Central memory CD4-positive, alpha-beta T cell (primary cell): ENCODE results near the gene CCPG1.
A peak's percentile ranks its signal among the peaks of the same experiment; 100 is the strongest.
"Not testable (repeated sequence)": the region's sequence is repeated elsewhere in the genome, so short reads cannot be mapped to it uniquely, and the experiment has no call there.

ENCODE experiments used
- DNase-seq: peaks from one replicate; pipeline ENCODE4 v3.0.0; 2022
- total RNA-seq, 3 experiments: gene quantifications; one replicate each; lab custom pipeline; 2026; lab: John Stamatoyannopoulos, UW

Gene CCPG1
- total RNA-seq: 4.3 to 13.8 (median 13.7) reads per million in 3 experiments

DNA sequence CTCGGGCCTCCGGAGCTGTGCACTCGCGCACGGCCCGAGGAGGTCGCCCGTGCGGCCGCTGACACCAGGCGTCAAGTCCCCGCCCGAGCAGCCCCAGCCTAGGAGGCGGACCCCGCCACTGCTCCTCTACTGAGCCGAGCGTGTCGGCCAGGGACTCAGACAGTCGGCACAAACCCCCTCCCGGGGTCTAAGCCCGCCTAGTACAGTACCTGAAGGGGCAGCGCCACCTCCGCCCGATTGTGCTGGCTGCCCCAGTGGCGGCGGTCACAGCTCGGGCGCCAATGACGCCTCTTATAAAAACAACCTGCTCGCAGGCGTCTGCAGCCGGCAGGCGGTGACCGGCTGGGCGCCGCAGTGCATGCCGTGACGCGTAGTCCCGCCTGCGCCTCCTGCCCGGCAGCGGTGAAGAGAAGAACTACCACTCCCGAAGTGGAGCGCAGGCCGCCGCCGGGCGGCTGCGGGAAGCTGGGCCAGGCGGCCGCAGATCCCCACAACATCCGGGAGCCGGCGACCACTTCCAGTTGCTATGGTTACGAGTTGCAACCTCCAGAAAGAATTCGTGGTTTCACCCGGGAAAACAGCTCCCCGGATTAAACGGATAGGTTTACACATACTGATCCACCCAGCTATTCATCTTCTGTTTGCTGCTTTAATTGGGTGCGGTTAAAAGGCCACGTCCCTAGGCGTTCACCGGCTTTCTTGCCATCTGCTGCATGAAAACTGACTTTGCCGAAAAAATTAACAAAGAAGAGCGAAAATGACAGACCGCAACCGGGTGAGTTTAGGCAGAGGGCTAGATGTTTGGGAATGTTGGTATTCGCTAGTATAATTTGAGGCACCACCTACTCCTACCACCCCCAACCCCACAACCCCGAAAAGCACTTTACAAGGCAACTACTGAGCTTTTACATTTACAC, at the start of gene CCPG1, which contains the start of gene PIERCE2:
Gene CCPG1, minus strand, starts transcription at position 348 of the 917 bp plus-strand sequence. CDS start 18,935 bp downstream, outside the sequence.
Gene PIERCE2, plus strand, starts transcription at position 484 of the 917 bp plus-strand sequence. Its CDS starts 274 bp downstream, at position 758.
- DNase-seq: peak; percentile 90

GRCh38 chr15:55457401-55458022, 49.4 kb upstream of the CCPG1 start:
- no peak for DNase-seq

DNA sequence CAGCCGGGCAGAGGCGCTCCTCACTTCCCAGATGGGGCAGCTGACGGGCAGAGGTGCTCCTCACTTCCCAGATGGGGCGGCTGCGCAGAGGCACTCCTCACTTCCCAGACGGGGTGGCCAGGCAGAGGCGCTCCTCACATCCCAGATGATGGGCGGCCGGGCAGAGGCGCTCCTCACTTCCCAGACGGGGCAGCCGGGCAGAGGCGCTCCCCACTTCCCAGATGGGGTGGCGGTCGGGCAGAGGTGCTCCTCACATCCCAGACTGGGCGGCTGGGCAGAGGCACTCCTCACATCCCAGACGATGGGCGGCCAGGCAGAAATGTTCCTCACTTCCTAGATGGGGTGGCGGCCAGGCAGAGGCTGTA, 38.9 kb upstream of the CCPG1 start:
- not testable (repeated sequence) for DNase-seq

DNA sequence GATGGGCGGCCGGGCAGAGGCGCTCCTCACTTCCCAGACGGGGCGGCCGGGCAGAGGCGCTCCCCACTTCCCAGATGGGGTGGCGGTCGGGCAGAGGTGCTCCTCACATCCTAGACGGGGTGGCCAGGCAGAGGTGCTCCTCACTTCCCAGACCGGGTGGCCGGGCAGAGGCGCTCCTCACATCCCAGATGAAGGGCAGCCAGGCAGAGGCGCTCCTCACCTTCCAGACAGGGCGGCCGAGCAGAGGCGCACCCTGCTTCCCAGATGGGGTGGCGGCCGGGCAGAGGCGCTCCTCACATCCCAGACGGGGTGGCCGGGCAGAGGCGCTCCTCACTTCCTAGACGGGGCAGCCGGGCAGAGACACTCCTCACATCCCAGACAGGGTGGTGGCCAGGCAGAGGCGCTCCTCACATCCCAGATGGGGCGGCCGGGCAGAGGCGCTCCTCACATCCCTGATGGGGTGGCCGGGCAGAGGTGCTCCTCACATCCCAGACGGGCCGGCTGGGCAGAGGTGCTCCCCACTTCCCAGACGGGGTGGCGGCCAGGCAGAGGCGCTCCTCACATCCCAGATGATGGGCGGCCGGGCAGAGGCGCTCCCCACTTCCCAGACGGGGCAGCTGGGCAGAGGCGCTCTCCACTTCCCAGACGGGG, 38.3 kb upstream of the CCPG1 start:
- DNase-seq: not testable (repeated sequence)

- DNase-seq: not testable (repeated sequence)
These were observed 37.8 kb upstream of the CCPG1 start for GRCh38 chr15:55445936-55446335.

- not testable (repeated sequence) for DNase-seq
These were observed 35.0 kb upstream of the CCPG1 start for GRCh38 chr15:55443141-55443540.

DNA sequence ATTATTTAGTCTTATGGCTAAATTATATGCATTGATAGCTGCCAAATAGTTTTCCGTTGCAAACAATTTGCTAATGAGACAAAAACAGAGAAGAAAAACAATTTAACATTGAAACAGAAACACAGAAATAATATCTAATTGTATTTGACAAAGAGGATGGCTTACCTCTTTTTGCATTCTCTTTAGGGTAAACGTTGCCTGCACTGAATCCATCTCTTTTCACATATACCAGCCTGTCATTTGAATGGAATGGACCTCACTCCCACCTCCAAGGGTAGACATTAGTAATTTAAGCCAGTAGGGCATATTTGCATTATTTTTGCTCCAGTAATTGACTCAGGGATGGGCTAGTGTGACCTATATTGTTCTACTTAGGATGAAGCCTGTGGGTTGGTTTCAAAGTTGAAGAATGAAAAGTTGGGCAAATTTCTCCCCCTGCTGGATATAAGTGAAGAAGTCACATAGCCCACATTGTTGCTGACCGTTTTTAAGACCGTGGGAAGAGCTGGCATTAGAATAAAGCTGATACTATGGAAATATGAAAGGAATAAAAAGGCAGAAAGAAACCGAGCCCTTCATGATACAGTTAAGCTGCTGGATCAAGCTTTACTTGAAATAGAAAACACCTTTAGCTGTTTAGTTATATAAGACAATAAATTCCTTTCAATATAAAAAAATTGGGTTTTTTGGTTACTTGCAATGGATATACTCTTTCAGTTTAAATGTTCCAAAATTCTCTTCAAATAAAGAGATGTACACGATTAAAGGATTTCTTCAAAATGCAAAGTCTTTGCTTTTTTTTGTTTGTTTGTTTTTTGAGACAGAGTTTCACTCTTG, 27.0 kb upstream of the CCPG1 start:
- DNase-seq: peak; percentile 25

GRCh38 chr15:55422089-55422488, 13.9 kb upstream of the CCPG1 start:
- no peak for DNase-seq

DNA sequence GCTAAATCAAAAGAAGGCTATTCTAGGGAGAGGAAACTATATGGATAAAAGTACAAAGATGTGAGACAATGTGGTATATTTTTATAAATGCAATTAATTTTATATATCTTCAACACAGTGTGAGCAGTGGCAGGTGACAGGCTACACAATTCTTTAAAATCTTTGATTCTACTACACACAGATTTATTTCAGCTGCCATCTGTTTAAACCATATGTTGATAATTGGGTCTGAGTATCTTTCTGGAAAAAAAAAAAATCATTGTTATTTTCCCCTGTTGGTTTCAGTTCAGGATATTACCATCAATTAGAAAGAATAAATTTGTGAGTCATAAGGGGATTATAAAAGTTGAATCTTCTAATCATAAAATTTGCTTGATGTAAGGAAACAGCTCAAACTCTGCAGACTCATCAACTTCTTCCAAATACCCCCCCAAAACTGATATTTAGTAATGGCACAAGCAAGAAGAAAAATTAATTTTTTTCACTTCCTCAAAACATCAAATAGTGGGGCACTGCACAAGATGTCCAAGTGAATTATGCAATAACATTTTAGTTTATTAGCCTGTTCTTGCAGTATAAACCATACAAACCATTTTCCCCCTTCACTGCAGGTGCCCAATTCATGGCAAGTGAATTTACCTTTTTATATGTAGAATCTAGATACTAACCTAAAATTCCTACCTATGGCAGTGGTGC, 12.2 kb upstream of the CCPG1 start:
- DNase-seq: no peak

GRCh38 chr15:55417678-55418077, 9.5 kb upstream of the CCPG1 start:
- DNase-seq: not testable (repeated sequence)

- not testable (repeated sequence) for DNase-seq
These were observed 817 bp upstream of the CCPG1 start for GRCh38 chr15:55408976-55409375.

DNA sequence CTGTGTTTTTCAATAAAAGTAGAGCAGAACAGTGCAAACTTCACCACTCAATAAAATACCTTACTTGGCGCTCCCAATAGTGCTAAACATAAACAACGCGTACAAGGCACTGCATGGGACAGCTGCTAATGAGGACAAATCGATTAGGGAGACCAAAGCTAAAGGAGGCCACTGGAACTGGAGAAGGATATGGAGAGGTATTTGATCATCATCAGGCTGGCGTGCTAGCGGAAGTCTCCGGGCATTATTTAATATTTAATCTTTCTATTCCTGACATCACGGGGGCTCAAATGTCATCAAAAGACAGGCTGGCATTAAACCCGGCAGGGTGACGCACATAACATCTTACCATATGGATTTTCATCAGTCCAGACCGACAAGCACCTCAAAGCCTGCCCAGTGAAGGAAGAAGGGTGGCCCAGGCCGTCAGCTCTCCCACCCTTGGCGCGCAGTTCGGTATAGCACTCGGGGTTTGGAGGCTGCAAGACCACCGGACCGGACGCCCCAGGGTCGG, 604 bp downstream of the CCPG1 start:
- DNase-seq: no peak

GRCh38 chr15:55403531-55403930, 4.6 kb downstream of the CCPG1 start:
- no peak for DNase-seq

DNA sequence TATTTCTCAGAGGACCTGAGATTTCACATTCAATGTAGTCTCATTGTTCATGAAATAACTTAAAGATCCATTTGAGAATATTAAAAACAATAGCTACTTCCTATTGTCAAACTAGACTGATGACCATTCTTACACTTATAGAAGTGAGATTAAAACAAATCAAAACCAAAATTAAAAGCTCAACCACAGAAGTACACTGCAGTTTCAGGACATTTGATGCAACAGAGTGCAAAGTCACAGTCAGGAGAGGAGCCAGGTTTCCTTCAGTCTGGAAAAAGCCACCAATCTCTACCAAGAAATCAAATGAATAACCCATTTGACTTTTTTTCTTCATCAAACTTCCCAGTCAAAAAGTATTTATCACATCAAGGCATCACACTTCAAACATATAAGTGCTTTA, 5.5 kb downstream of the CCPG1 start:
- DNase-seq: no peak

DNA sequence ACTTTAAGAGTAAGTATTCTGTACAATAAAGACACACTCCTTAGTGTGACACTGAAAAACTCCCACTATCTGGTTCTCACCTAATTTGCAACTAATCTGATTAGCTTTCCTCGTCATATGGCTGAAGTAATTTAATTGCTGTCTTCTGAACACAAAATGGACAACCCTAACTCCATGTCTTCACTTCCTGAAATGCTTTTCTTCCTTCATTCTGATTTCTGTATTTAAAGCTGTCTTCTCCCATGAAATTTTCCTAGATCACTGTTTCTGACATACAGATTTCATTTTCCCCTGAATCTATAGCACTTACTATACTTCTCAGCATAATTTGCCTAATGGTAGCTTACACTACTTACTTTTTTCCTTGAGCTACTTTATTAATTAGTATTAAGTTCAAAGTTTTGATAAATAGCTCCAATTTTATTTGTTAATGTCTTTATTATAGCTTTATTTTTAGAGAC, 6.3 kb downstream of the CCPG1 start:
- DNase-seq: no peak

DNA sequence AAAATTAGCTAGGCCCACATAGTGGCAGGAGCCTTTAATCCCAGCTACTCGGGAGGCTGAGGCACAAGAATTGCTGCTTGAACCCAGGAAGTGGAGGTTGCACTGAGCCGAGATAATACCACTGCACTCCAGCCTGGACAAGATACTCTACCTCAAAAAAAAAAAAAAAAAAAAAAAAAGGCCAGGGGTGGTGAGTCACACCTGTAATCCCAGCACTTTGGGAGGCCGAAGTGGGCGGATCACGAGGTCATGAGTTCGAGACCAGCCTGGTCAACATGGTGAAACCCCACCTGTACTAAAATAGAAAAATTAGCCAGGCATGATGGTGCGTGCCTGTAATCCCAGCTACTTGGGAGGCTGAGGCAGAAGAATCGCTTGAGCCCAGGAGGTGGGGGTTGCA, 8.1 kb downstream of the CCPG1 start:
- not testable (repeated sequence) for DNase-seq

GRCh38 chr15:55398243-55398642, 9.9 kb downstream of the CCPG1 start:
- no peak for DNase-seq

DNA sequence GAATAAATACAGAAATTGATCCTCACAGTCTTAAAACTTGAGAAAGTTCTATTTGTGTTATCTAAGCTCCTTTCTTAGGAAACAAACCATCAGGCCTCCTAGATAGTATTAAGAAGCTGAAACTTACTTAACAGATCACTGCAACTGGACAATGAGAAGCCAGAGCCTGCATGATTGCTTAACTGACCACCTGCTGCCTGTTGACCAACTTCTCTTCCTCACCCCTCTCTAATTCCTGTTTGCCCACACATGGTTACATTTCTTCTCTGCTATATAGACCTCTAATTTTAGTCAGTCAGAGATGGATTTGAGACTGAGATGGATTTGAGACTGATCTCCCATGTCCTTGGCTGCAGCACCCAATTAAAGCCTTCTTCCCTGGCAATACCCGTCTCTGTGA, 13.5 kb downstream of the CCPG1 start:
- no peak for DNase-seq

- no peak for DNase-seq
These were observed 18.9 kb downstream of the CCPG1 start for GRCh38 chr15:55389264-55389607.

- DNase-seq: no peak
These were observed 21.1 kb downstream of the CCPG1 start for GRCh38 chr15:55387027-55387426.

DNA sequence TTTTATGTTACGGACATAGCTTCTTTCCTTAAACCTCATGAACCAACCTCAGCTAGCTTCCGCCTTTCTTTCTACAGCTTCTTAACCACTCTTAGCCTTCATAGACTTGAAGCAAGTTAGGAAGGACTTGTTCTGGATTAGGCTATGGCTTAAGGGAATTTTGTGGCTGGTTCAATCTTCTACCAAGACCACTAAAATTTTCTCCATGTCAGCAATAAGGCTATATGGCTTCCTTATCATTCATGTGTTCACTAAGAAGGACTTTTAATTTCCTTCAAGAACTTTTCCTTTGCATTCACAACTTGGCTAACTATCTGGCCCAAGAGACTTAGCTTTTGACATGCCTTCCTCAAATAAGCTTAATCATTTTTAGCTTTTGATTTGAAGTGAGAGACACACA, 24.5 kb downstream of the CCPG1 start:
- no peak for DNase-seq

DNA sequence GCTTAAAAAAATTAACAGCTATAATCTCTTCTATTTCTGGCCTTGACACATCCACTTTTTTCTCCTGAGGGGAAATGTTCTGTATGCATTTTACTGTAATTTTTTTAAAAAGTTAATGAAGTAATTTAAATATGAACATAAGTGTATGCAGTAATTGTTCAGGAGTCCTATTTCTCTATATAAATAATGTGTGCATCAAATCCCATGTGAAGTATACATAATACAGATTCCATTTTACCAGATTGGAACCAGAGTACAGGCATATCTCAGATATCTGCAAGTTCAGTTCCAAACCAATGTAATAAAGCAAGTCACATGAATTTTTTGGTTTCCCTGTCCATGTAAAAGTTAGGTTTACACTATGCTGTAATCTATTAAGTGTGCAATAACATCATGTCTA, 26.6 kb downstream of the CCPG1 start:
- DNase-seq: no peak
